Smooth muscle cell (in vitro differentiated cells): ENCODE data around the gene NBEA. TPM values are rescaled to one million over a fixed set of nuclear protein-coding genes. Genes with fewer than 3 reads are reported as not detected.
"Not testable (repeated sequence)": the region's sequence is repeated elsewhere in the genome, so short reads cannot be mapped to it uniquely, and the experiment has no call there.

Experiments used
- DNase-seq: peaks from one replicate; lab custom pipeline; 2025; ENCODE audit not compliant: unreplicated experiment; lab: John Stamatoyannopoulos, UW
- H2AFZ ChIP-seq: fragments of 200-600 bp; sonication (generic); 2 replicates; pipeline ENCODE4 v1.6.0; 2016; ENCODE audit warnings: antibody characterized with exemption, low read depth, mild to moderate bottlenecking
- H3F3A ChIP-seq: fragments of 200-600 bp; sonication (generic); 2 replicates; pipeline ENCODE4 v1.6.0; 2017; ENCODE audit warnings: antibody characterized with exemption, low read depth
- H3K27ac ChIP-seq: fragments of 200-600 bp; sonication (generic); 2 replicates; pipeline ENCODE4 v1.5.1; 2016; ENCODE audit warnings: low read depth, mild to moderate bottlenecking
- H3K27me3 ChIP-seq: fragments of 200-600 bp; sonication (generic); 2 replicates; pipeline ENCODE4 v1.6.1; 2016; ENCODE audit warnings: low read depth, mild to moderate bottlenecking
- H3K36me3 ChIP-seq: fragments of 200-600 bp; sonication (generic); 2 replicates; pipeline ENCODE4 v1.5.1; 2016; ENCODE audit warnings: low read depth
- H3K4me1 ChIP-seq: fragments of 200-600 bp; sonication (generic); 2 replicates; pipeline ENCODE4 v1.5.1; 2016; ENCODE audit warnings: low read depth
- H3K4me2 ChIP-seq: fragments of 200-600 bp; sonication (generic); 2 replicates; pipeline ENCODE4 v1.6.0; 2016; ENCODE audit warnings: mild to moderate bottlenecking
- H3K4me3 ChIP-seq: fragments of 200-600 bp; sonication (generic); 2 replicates; pipeline ENCODE4 v1.5.1; 2016; ENCODE audit warnings: mild to moderate bottlenecking
- H3K79me2 ChIP-seq: fragments of 200-600 bp; sonication (generic); 2 replicates; pipeline ENCODE4 v1.6.0; 2016; ENCODE audit warnings: low read depth, mild to moderate bottlenecking
- H3K9ac ChIP-seq: fragments of 200-600 bp; sonication (generic); 2 replicates; pipeline ENCODE4 v1.6.0; 2016; ENCODE audit warnings: low read depth
- H3K9me3 ChIP-seq: fragments of 200-600 bp; sonication (generic); replicated peaks from 2 replicates; pipeline ENCODE4 v1.5.1; 2016; ENCODE audit warnings: low read depth
- H4K20me1 ChIP-seq: fragments of 200-600 bp; sonication (generic); 2 replicates; pipeline ENCODE4 v1.6.0; 2016; ENCODE audit warnings: low read depth
- CTCF ChIP-seq: fragments of 200-600 bp; sonication (generic); IDR thresholded peaks from 2 replicates; pipeline ENCODE4 v1.5.1; 2017; ENCODE audit warnings: borderline replicate concordance, mild to moderate bottlenecking, antibody characterized with exemption; ENCODE audit not compliant: insufficient read depth, poor library complexity, severe bottlenecking
- WGBS: methylation state at CpG from one replicate; pipeline ENCODE4 v1.1.7; 2016; ENCODE audit warnings: low lambda C conversion rate; 5-methylcytosine and 5-hydroxymethylcytosine counted together
- polyA plus RNA-seq: library from polyadenylated mRNA; unstranded; fragments of >200 nt; fragmentation: Nextera tagmentation; extraction: Ambion mirVana; gene quantifications from 2 replicates; pipeline ENCODE4 v1.2.1, GENCODE V29; 2016
- total RNA-seq: library from RNA; depleted of rRNA; stranded (reverse); fragments of >200 nt; gene quantifications from 2 replicates; pipeline ENCODE4 v1.2.3, GENCODE V29; 2014

The NBEA gene
- total and polyA plus RNA-seq, 2 experiments from 2014 or later, result 3.6 to 11.7 TPM

GRCh38 chr13:35389535-35389934 is 447.5 kb downstream of the NBEA start:
- no peaks in the 10 kb centered on the region for H3F3A ChIP-seq
- no peak overlapping the region for H2AFZ ChIP-seq
- no peaks in the 10 kb centered on the region for H3K27me3 ChIP-seq
- H3K9me3 ChIP-seq, result no peaks in the 10 kb centered on the region
- H4K20me1 ChIP-seq, result no peaks in the 10 kb centered on the region
- no peak for DNase-seq
- no peak overlapping the region for H3K27ac ChIP-seq
- no peaks in the 10 kb centered on the region for H3K4me1 ChIP-seq
- no peak overlapping the region for H3K9ac ChIP-seq
- H3K79me2 ChIP-seq, result no peaks in the 10 kb centered on the region
- H3K4me3 ChIP-seq, result no peak overlapping the region
- TF ChIP-seq CTCF, result no peak
- no peak overlapping the region for H3K4me2 ChIP-seq
- H3K36me3 ChIP-seq, result no peaks in the 10 kb centered on the region

- 92% methylated on average over 2 of the region's 2 CpGs for WGBS
Observed at GRCh38 chr13:35392768-35393167, 450.7 kb downstream of the NBEA start.

GRCh38 chr13:35393886-35394285 is 451.8 kb downstream of the NBEA start:
- H3K4me2 ChIP-seq, result no peak overlapping the region
- H3K27ac ChIP-seq, result no peak overlapping the region
- no peaks in the 10 kb centered on the region for H4K20me1 ChIP-seq
- H3K36me3 ChIP-seq, result peaks cover 5% of the 10 kb centered on the region
- no peak overlapping the region for H3K4me3 ChIP-seq
- no peak for TF ChIP-seq CTCF
- no peaks in the 10 kb centered on the region for H3K9me3 ChIP-seq
- no peak for DNase-seq
- H3K9ac ChIP-seq, result no peak overlapping the region
- H3K27me3 ChIP-seq, result no peaks in the 10 kb centered on the region
- H3K79me2 ChIP-seq, result no peaks in the 10 kb centered on the region
- H3F3A ChIP-seq, result no peaks in the 10 kb centered on the region
- whole genome bisulfite sequencing, result 35% methylated on average over 2 of the region's 2 CpGs
- no peaks in the 10 kb centered on the region for H3K4me1 ChIP-seq
- no peak overlapping the region for H2AFZ ChIP-seq

More at GRCh38 chr13:35392768-35393167, 450.7 kb downstream of the NBEA start:
- DNase-seq, result no peak
- H3F3A ChIP-seq, result no peaks in the 10 kb centered on the region
- H3K9me3 ChIP-seq, result no peaks in the 10 kb centered on the region
- H3K36me3 ChIP-seq, result no peaks in the 10 kb centered on the region
- H3K4me2 ChIP-seq, result no peak overlapping the region
- no peaks in the 10 kb centered on the region for H3K79me2 ChIP-seq
- no peaks in the 10 kb centered on the region for H3K4me1 ChIP-seq
- H3K9ac ChIP-seq, result no peak overlapping the region
- H3K27ac ChIP-seq, result no peak overlapping the region
- no peak for TF ChIP-seq CTCF
- no peak overlapping the region for H2AFZ ChIP-seq
- no peaks in the 10 kb centered on the region for H3K27me3 ChIP-seq
- H4K20me1 ChIP-seq, result no peaks in the 10 kb centered on the region
- H3K4me3 ChIP-seq, result no peak overlapping the region

GRCh38 chr13:35408285-35408684 is 466.2 kb downstream of the NBEA start:
- not testable (repeated sequence) for H3K9me3 ChIP-seq, H4K20me1 ChIP-seq, H3K27ac ChIP-seq, H3F3A ChIP-seq, H3K4me2 ChIP-seq, H3K27me3 ChIP-seq, H3K36me3 ChIP-seq, DNase-seq, H3K4me1 ChIP-seq, H2AFZ ChIP-seq, H3K9ac ChIP-seq, H3K79me2 ChIP-seq, H3K4me3 ChIP-seq
- 94% methylated on average over 2 of the region's 2 CpGs for WGBS
